ENCODE data around the gene CHD9. TPM values are rescaled to one million over a fixed set of nuclear protein-coding genes. Genes with fewer than 3 reads are reported as not detected.
"Not testable (repeated sequence)": the region's sequence is repeated elsewhere in the genome, so short reads cannot be mapped to it uniquely, and the experiment has no call there.

The CHD9 gene
- total and polyA plus RNA-seq, 3 donors from 2014 or later: 10.4 to 67.3 (median 57.5) TPM

DNA sequence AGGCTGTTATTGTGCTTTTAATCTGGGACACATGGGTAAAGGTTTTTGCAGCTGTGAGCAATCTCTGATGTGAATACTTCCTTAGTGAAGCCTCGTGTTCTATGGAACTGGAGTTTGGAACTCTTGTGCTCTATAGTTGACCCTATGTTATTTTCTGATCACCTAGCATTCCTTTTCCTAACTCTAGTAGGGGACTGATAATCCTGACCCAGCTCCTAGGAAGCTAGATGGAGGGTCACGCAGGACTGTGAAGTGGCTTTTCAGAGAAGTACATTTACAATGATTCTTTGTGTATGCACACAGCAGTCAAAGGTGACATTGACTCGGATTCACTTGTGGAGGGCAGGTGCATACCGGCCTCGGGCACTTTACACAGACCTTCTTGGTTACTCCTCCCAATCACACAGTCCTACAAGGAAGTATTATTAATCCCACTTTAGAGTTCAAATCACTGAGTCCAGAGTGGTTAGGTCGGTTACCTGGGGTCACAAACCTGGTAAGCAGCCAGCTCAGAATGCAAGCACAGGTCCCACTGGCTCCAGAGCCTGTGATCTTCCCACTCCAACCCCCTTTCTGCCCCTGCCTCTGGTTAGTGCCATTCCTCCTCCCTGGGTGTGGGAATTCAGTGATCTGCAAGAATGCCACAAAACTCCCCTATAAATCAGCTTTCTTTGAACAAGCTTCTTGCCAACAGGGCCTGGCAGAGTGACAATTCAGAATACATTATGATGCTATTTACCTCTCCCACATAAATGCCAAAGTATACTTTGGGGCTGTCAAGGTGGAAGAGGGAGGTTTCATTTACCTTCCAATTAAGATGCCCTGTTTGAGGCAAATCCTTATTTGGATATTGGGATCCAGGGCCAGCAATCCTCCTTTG, 9.2 kb upstream of the CHD9 start:
- no peak for DNase-seq
- 85 to 90% methylated on average over 6 of the region's 6 CpGs for WGBS, 2 donors
- H3K4me1 ChIP-seq: no peaks in the 10 kb centered on the region
- H3K4me3 ChIP-seq: no peak overlapping the region
- H3K9me3 ChIP-seq: no peaks in the 10 kb centered on the region
- H3K27me3 ChIP-seq: no peaks in the 10 kb centered on the region
- no peak overlapping the region for H3K27ac ChIP-seq
- no peaks in the 10 kb centered on the region for H3K36me3 ChIP-seq (ENCODE audit: low read depth, missing control alignments)
- TF ChIP-seq POLR2A (IDR thresholded peaks at IDR 0.05) (no peak), CTCF (IDR thresholded peaks at IDR 0.05) (no peak)
- intact Hi-C loops (cut with DNase I; ENCODE audit: low total_unique reads): no loop called here

DNA sequence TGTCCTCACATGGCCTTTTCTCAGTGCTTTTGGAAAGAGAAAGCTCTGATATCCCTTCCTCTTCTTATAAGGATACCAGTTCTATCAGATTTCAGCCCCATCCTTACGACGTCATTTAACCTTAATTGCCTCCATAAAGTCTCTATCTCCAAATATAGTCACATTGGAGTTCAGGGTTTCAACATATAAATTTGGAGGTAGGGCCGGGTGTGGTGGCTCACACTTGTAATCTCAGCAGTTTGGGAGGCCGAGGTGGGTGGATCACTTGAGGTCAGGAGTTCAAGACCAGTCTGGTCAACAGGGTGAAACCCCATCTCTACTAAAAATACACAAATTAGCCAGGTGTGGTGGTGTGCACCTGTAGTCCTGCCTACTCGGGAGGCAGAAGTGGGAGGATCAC, 7.3 kb upstream of the CHD9 start:
- H3K27ac ChIP-seq; H3K4me1 ChIP-seq; H3K9me3 ChIP-seq; H3K27me3 ChIP-seq; intact Hi-C loops (cut with DNase I; ENCODE audit: low total_unique reads); H3K36me3 ChIP-seq (ENCODE audit: low read depth, missing control alignments); DNase-seq; H3K4me3 ChIP-seq: not testable (repeated sequence)
- 93% methylated on average over 5 of the region's 5 CpGs for WGBS, 2 donors

GRCh38 chr16:53048139-53048915, 6.5 kb upstream of the CHD9 start:
- intact Hi-C loops (cut with DNase I; ENCODE audit: low total_unique reads): no loop called here
- H3K4me1 ChIP-seq: no peaks in the 10 kb centered on the region
- H3K27me3 ChIP-seq: no peaks in the 10 kb centered on the region
- TF ChIP-seq POLR2A (IDR thresholded peaks at IDR 0.05): no peak
- TF ChIP-seq CTCF (IDR thresholded peaks at IDR 0.05): no peak
- no peaks in the 10 kb centered on the region for H3K36me3 ChIP-seq (ENCODE audit: low read depth, missing control alignments)
- no peak for DNase-seq
- H3K4me3 ChIP-seq: no peak overlapping the region
- H3K27ac ChIP-seq: no peak overlapping the region
- WGBS, 2 donors: 92 to 95% methylated on average over 4 of the region's 4 CpGs
- no peaks in the 10 kb centered on the region for H3K9me3 ChIP-seq

DNA sequence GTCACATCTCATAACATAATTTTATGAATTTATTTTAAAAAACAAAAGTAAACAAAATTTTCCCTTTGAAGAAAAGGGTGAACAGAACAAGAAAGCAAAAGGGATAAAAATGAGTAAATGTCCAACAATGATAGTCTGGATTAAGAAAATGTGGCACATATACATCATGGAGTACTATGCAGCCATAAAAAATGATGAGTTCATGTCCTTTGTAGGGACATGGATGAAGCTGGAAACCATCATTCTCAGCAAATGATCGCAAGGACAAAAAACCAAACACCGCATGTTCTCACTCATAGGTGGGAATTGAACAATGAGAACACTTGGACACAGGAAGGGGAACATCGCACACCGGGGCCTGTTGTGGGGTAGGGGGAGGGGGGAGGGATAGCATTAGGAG, 3.5 kb upstream of the CHD9 start:
- H3K4me3 ChIP-seq; H3K27ac ChIP-seq; DNase-seq; H3K27me3 ChIP-seq; intact Hi-C loops (cut with DNase I; ENCODE audit: low total_unique reads); H3K9me3 ChIP-seq; H3K4me1 ChIP-seq; H3K36me3 ChIP-seq (ENCODE audit: low read depth, missing control alignments): not testable (repeated sequence)
- 95 to 98% methylated on average over 4 of the region's 4 CpGs for WGBS, 2 donors

DNA sequence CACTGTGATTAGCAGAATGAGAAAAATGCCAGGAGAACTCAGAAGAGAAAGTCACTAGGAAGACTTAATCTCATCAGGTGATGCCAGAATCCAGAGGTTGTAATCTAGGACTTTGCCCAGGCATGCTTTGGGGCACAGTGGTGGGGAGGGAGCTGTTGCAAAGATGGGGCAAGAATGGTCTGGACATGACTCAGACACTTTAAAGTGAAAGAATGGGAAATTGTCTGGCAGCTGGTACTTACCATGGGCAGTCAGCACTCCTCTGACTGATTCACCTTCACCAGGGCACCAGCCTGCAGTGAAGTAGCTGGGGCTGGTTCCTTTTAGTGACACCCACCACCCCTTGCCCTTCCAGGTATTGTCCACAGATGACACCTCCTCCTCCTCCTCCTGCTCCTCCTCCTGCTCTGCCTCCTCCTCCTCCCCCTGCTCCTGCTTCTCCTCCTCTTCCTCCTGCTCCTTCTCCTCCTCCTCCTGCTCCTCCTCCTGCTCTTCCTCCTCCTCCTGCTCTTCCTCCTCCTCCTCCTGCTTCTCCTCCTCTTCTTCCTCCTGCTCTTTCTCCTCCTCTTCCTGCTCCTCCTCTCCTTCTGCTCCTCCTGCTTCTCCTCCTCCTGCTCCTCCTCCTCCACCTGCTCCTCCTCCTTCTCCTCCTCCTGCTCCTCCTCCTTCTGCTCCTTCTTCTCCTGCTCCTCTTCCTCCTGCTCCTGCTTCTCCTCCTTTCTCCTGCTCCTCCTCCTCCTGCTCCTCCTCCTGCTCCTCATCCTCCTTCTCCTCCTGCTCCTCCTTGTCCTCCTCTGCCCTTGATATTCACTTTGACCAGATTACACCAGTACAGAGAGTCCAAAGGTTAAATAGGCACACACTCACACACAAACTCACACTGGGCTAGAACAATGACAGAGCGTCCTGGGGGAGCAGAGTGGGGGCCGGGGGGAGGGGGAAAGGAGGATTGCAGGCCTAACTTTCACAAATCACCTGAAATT, 2.0 kb upstream of the CHD9 start, which contains the start of gene CHD9NB:
CHD9NB (minus strand) TSS at position 379 of the 983 bp plus-strand sequence. CDS start 8,739 bp downstream, outside the sequence.
- Histone ChIP-seq H3K27ac (no peak within 1 kb of the TSS), H3K9me3 (no peaks in the 10 kb centered on the region), H3K4me1 (no peaks in the 10 kb centered on the region), H3K36me3 (ENCODE audit: low read depth, missing control alignments) (no peaks in the 10 kb centered on the region), H3K4me3 (no peak within 1 kb of the TSS), H3K27me3 (no peaks in the 10 kb centered on the region)
- WGBS, 2 donors: 58 to 60% methylated on average over 2 of the region's 2 CpGs
- TF ChIP-seq CTCF (IDR thresholded peaks at IDR 0.05) (no peak), POLR2A (IDR thresholded peaks at IDR 0.05) (no peak)
- intact Hi-C loops (cut with DNase I; ENCODE audit: low total_unique reads): no loop called here
- DNase-seq: no peak
